Thoracic aorta endothelial cell (primary cell): ENCODE data around the gene HLA-DRB1. TPM values are rescaled to one million over a fixed set of nuclear protein-coding genes. Genes with fewer than 3 reads are reported as not detected.

Experiments used
- small RNA-seq: library from RNA; depleted of rRNA; stranded (forward); fragments of <200 nt; gene quantifications from one replicate; pipeline ENCODE3, GENCODE V24; 2012
- total RNA-seq: library from RNA; depleted of rRNA; stranded (reverse); fragments of >200 nt; gene quantifications from 2 replicates; pipeline ENCODE4 v1.2.3, GENCODE V29; 2012

The HLA-DRB1 gene
- 0.93 TPM in 1 of 2 replicates, not detected in the other for total RNA-seq

GRCh38 chr6:32589596-32590449 is at the start of gene HLA-DRB1:
Gene HLA-DRB1, minus strand, starts transcription at chr6:32589848. Its CDS starts 106 bp downstream, at chr6:32589742.

GRCh38 chr6:32637219-32637880 is 47.7 kb upstream of the HLA-DRB1 start, which contains the start of gene HLA-DQA1:
Gene HLA-DQA1, plus strand, starts transcription at chr6:32637406. Its CDS starts 53 bp downstream, at chr6:32637459.

DNA sequence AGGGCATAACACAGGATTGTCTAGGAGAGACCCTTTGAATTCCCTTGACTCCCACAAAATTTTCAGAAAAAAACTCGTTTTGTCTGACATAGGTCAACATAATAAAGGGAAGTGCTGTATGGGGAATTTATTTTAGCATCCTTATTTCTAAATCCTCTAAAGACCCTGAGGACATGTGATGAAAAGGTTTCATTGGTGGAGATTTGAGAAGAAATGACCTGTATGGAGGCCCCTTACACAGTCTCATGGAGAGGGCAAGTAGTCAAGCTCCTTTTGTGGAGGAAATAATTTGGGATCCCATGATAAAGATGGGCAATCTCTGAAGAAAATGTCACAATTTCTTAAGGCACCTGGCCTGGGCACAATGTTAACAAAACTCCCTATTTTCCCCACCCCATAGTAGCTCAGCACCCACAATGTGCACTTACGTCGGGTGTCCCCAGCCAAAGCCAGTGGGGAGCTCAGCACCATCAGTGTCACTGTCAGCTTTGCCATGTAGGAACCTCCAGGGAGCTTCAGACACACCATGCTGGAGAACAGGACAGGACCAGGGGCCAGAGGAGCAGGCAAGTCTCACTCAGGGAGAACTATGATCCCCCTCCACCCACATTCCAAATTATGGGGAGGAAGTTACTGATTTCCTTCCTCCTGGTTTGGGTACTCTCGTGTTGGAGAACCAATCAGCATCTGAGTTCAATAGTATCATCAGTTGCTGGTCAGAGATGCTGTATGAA is 59.8 kb downstream of the HLA-DRB1 start, which contains the start of gene HLA-DRB5:
Gene HLA-DRB5 (minus strand): TSS at position 591 of the 734 bp plus-strand sequence. CDS start 63 bp downstream, at position 528.

Small RNA genes within 50 kb of the gene (small RNA-seq; reads per million reads assigned to genes)
- 1.7 reads per million, percentile 42 among the genes with 10 or more reads in this experiment for gene RNU1-61P

Other genes starting within 250 kb of the HLA-DRB1 start
- not detected in 2 replicates for gene TSBP1, start 217.9 kb downstream of the HLA-DRB1 start, total RNA-seq
- gene BTNL2, start 182.7 kb downstream of the HLA-DRB1 start, total RNA-seq: not detected in 2 replicates
- gene HLA-DRA, start 150.0 kb downstream of the HLA-DRB1 start, total RNA-seq: not detected in 2 replicates
- not detected in 2 replicates for gene HLA-DRB5, start 59.6 kb downstream of the HLA-DRB1 start, total RNA-seq
- not detected in 2 replicates for gene HLA-DQA1, start 47.6 kb upstream of the HLA-DRB1 start, total RNA-seq
- gene HLA-DQB1, start 76.8 kb upstream of the HLA-DRB1 start, total RNA-seq: not detected in 2 replicates
- not detected in 2 replicates for gene HLA-DQA2, start 151.5 kb upstream of the HLA-DRB1 start, total RNA-seq
- gene HLA-DQB2, start 173.7 kb upstream of the HLA-DRB1 start, total RNA-seq: 0.07 TPM in 1 of 2 replicates, not detected in the other
- not detected in 2 replicates for gene HLA-DOB, start 227.2 kb upstream of the HLA-DRB1 start, total RNA-seq
- gene TAP2, start 248.9 kb upstream of the HLA-DRB1 start, total RNA-seq: 20.1 and 28.1 TPM in 2 replicates